ENCODE data around the gene LHFPL3.

The LHFPL3 gene

DNA sequence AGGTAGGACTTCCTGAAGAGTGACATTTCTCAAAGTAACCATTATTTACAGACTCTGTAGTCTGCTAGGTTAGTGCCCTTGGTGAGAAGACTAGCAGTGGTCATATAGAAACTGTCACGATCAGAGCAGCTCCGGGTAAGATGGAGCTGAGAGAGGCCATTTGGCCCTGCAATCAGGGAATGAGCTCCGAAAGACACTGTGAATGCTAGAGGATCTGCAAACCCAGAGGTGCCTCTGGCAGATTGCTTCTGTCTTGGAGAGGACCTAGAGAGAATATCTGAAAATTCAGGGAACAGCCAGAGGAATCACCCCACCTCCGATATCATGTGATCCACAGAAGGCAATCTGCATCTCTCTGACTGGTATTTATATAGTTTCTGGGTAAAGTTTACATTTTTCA, 438.7 kb downstream of the LHFPL3 start:
- no peak for DNase-seq

- DNase-seq: no peak
Measured at GRCh38 chr7:104767826-104768536, 439.6 kb downstream of the LHFPL3 start.

DNA sequence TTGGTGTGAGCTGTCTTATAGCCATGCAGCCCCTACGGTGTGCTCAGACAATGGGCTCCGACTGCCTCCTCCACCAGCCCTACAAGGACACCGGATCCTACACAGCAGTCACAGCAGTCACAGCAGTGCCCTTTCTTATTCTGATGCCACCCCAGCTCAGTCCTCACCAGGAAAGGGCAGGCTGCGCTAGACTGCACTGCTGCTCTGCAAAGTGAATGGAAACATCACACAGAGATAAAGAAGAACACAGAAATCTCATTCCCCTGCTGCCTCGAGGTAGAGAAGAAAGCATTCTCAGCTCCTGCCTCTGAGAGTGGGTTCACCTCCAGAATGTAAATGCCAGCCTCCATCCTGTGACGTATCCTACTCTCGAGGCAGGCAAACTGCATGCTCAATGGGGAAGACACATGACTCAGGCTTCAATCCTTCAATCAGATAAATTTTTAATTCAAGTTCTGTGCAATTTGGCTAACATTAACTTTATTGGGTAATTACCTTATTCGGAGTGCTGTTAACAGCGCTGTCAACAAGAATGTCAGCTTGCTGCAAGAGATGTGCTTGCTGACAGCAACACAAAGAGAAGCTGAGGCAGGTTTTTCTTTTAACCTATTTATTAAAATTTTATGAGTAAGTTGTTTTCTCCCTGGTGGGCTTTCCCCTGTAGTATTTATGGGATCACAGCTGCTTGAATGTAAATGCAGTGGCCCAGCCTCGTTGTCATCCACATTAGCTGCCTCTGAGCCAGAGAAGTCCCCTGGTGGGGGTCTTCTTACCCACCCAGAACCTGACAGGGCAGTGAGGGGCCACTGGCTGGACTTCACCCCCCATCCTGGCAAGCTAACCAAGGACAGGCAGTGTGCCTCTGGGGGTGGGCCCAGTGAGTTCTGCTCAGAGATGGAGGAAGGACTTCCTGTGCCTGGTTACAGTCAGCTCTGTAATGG, 444.3 kb downstream of the LHFPL3 start:
- DNase-seq: no peak

DNA sequence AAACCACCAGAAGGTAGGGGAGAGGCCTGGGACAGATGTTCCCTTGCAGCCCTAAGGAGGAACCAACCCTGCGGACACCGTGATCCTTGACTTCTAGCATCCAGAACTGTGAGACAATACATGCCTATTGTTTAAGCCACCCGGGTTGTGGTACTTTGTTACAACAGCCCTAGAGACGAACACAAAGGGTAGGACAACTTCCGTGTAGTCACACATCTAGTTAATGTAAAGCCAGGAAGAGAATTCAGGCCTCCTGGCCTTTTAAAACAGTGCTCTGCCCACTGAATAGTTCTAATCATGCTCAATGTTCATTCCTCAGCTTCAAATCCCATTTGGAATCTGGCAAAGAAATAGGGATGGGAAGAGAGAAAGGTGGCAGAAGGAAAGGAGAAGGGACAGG, 445.4 kb downstream of the LHFPL3 start:
- DNase-seq: no peak

DNA sequence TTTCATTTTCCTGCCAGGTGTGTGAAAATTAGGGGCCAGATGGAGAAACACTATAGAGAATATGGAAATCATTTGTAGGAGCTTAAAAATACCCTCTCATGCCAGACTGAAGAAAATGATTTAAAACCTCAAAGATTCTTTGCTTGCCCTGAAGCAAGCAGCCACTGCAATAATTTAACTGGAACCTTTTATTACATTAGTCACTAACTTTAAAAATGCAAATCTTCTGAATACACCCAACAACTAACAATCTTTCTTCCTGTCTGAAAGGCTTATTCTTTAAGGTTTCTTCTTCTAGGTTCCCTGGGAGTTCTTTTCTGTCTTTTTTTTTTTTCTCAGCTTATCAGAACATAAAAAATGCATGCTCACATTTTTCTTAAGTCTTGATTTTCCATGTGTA, 447.1 kb downstream of the LHFPL3 start:
- DNase-seq: no peak

DNA sequence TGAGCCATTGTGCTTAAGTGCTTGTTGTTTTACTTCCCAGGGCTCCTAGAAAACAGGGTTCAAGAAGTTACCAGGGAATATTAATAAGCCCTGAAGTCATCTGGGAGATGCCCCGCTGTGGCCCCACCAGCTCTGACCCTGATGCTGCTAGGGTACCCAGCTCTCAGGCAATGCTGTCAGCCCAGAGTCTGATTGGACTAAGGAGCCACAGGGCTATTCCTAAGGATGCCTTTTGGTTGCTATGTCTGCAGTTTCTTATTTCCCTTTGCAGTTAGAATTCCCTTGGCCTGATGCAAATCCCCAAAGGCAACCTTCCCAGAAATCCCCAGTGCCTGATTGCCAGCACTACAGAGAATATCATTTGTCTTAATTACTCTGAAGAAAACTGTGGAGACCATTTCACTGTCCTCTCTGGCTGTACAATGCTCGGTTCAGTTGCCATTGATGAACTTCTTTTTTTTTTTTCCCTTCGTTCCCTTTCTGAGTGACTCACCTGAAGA, 448.9 kb downstream of the LHFPL3 start:
- no peak for DNase-seq

GRCh38 chr7:104779888-104780287, 451.5 kb downstream of the LHFPL3 start:
- DNase-seq: no peak

DNA sequence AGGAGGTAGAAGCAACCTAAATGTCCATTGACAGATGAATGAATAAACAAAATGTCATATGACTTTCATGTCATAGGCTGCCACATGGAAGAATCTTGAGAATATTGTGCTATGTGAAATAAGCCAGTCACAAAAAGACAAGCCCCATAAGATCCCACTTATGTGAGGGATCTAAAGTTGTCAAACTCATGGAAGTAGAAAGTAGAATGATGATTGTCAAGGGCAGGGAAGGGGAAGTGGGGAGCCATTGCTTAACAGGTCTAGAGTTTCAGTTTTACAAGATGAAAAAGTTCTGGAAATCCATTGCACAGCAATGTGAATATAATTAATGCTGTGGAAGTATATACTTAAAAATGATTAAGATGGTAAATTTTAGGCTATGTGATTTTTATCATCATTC, 456.3 kb downstream of the LHFPL3 start:
- DNase-seq: no peak

DNA sequence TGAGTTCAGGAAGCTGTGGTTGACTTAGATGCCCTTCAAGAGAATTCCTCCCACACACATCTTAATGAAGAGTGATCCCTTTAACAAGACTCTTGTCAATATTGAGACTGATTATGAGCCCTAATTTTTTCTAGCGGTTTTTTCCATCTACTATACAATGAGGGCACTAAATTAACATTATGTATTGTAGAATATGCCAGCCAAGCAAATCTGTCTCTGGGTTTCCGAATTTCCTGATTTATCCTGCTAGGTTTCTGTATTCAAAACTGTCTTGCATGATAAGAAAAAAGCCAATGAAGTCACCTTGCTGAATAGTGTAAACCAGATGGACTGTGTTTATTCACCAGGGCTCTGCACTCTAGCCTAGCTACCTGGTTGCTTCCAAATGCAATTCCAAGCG, 461.4 kb downstream of the LHFPL3 start:
- no peak for DNase-seq

DNA sequence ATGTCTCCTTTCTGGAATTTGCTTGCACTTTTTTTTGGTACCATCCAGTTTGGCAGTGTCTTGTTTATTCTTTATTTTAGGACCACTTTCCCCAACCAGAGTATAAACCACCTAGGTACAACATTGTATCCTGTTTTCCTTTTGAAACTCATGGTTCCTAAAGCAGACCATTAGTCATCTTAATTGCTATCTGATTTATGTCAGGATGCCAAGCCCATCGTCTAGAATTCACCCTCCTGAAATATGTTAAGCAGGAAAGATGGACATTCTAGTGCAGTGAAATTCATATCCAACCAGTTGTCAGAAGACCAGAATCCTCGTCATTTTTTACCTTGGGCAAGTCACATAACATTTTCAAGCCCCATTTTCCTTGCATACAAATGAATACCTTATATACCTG, 462.0 kb downstream of the LHFPL3 start:
- DNase-seq: no peak

- no peak for DNase-seq
Measured at GRCh38 chr7:104791080-104791479, 462.7 kb downstream of the LHFPL3 start.

DNA sequence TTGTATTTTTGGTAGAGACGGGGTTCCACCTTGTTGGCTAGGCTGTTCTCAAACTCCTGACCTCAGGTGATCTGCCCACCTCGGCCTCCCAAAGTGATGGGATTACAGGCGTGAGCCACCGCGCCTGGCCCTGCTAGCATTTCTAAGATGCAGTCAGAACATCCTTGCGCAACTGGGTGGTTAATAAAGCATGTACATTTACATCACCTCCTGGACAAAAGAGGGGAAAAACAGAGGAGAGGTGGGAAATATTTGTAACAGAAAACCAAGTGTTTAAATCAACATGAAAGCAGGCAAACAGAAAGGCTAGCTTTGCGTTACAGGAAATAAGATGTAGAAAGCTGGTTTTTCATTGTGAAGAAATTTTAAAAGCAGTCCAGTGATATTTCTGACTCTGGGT, 464.7 kb downstream of the LHFPL3 start:
- no peak for DNase-seq

- DNase-seq: no peak
Measured at GRCh38 chr7:104794154-104794553, 465.8 kb downstream of the LHFPL3 start.

DNA sequence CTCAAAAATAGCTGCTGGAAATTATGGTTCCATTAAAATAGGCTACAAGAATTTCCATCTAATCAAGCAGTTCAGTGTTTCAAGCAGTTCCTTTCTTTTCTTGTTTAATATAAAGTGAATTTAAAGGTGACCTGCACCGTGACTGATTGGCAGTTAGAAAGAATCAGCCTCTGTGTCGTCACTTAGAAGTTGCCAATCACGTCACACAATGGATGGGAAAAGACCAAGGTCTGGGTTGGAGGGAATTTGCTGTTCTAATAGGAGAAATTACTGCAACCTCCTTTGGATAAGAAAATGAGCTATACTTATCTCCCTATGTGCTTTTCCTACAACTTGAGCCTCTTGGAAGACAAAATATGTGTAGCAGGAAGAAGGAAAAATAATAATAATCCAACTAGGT, 466.2 kb downstream of the LHFPL3 start:
- no peak for DNase-seq

- no peak for DNase-seq
Measured at GRCh38 chr7:104795086-104795485, 466.7 kb downstream of the LHFPL3 start.

GRCh38 chr7:104795616-104796398, 467.4 kb downstream of the LHFPL3 start:
- DNase-seq: no peak

DNA sequence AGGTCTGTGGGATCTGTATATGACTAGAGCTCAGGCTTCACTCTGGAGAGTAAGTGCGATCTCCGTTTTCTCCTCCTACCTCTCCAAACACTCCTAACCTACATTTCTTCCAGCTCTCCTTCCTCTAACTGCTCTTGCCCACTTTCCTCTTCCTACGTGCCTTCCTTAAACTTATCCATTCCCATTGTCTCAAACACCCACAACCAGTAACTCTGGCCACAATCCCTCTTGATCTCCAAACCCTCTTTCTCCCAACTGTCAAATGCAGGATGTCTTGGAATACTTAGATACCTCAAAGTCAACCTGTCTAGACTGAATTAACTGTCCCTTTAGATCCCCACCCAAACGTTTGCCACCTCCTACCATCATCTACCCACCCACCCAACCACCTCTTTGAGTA, 471.9 kb downstream of the LHFPL3 start:
- no peak for DNase-seq

DNA sequence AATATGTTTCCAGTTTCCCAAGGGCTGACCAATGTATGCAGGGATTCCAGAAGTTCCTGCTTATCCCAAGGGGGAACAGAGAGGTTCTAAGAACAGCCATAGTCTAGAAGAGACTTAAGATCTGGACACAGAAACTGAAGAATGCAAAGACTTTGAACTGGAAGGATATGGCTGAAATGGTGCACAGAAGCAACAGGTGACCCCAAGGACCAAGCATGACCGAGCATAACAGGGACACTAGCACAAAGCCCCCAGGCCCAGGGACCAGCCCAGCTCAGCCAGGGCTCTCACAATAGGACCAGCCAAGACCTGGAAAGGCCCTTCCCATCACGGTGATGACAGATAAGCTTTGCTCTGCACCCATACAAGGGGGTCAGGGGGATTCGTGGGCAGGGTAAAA, 472.6 kb downstream of the LHFPL3 start:
- DNase-seq: no peak

DNA sequence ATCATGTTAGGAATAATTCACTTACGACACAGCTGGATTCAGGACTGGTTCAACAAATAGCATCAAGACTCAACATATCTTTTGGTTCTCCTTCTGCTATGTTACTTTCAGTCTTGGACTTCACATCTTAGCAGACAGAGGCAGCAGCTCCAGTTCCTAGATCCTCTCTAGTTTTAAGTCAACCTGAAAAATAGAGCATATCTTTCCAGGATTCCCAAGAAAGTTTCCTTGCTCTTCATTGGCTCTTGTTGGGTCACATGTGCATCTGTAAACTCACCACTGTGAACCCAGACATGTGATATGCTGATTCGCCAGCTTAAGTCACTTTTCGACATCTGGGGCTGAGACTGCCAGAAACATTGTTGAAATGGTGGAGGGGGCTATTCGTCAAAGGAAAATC, 475.5 kb downstream of the LHFPL3 start:
- no peak for DNase-seq

GRCh38 chr7:104804696-104805095, 476.3 kb downstream of the LHFPL3 start:
- no peak for DNase-seq

DNA sequence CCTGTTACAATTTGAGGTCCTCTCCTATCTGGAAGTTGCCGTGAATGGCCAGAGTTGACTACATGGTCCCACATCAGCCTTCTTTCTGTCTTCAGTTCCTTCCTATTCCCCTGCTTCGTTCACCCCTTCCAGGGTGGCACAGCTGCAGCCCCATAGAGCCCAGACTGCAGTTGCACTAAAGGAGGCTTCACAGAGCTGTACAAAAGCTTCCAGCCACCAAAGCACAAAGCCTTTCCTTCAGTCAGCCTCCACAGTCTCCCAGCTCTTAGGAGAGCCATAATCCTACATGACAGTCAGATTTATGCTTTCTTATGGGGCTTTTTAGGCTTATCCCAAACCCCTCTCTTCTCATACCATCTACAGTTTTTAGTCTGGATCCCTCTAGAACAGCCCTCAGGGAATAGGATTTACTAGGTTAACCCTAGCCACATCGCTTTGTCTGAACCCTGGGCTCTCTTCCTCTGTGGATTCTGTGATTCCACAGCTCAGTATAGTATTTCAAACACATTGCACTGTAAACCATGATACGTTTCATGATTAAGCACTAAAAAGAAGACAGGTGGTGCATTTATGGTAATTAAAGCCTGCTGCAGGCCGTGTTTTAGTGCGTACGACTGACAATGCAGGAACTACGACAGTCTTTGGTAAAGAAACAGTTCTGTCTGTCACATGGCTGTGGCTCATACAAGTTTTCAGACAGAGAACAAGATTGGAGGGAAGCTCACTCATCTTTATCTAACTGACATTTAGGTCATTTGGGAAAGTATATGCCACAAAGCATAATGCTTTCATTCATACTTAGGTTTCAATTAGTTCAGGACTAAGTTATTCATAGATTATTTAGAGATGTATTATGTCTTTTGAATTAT, 477.3 kb downstream of the LHFPL3 start:
- no peak for DNase-seq

GRCh38 chr7:104807671-104808070, 479.3 kb downstream of the LHFPL3 start:
- no peak for DNase-seq

Measured in activated naive CD4-positive, alpha-beta T cell (primary cell).